Fibroblast of skin of scalp (primary cell): ENCODE results near the gene PCSK5.
"Not testable (repeated sequence)": the region's sequence is repeated elsewhere in the genome, so short reads cannot be mapped to it uniquely, and the experiment has no call there.

Experiments
- DNase-seq: peaks from one replicate; pipeline ENCODE4 v3.0.0-alpha.2; 2013

PCSK5 gene

GRCh38 chr9:76269789-76270188 is 379.3 kb downstream of the PCSK5 start:
- peak; percentile 18 for DNase-seq

GRCh38 chr9:76271755-76272154 is 381.3 kb downstream of the PCSK5 start:
- DNase-seq, result peak; percentile 17

- no peak for DNase-seq
Observed at GRCh38 chr9:76289042-76289441, 398.6 kb downstream of the PCSK5 start.

- DNase-seq, result no peak
Observed at GRCh38 chr9:76289703-76290102, 399.2 kb downstream of the PCSK5 start.

- DNase-seq, result no peak
Observed at GRCh38 chr9:76290555-76290954, 400.1 kb downstream of the PCSK5 start.

GRCh38 chr9:76292246-76292645 is 401.8 kb downstream of the PCSK5 start:
- no peak for DNase-seq

GRCh38 chr9:76292658-76293057 is 402.2 kb downstream of the PCSK5 start:
- no peak for DNase-seq

GRCh38 chr9:76294301-76294700 is 403.8 kb downstream of the PCSK5 start:
- DNase-seq, result no peak

- DNase-seq, result no peak
Observed at GRCh38 chr9:76296561-76297310, 406.3 kb downstream of the PCSK5 start.

GRCh38 chr9:76297721-76298239 is 407.3 kb downstream of the PCSK5 start:
- peak; percentile 46 for DNase-seq

GRCh38 chr9:76298521-76299144 is 408.2 kb downstream of the PCSK5 start:
- peak; percentile 15 for DNase-seq

GRCh38 chr9:76302543-76302942 is 412.1 kb downstream of the PCSK5 start:
- DNase-seq, result no peak

- peak; percentile 63 for DNase-seq
Observed at GRCh38 chr9:76302947-76303550, 412.6 kb downstream of the PCSK5 start.

GRCh38 chr9:76307047-76307446 is 416.6 kb downstream of the PCSK5 start:
- not testable (repeated sequence) for DNase-seq

GRCh38 chr9:76310577-76310976 is 420.1 kb downstream of the PCSK5 start:
- no peak for DNase-seq

GRCh38 chr9:76310991-76311390 is 420.5 kb downstream of the PCSK5 start:
- DNase-seq, result no peak

GRCh38 chr9:76311537-76311936 is 421.1 kb downstream of the PCSK5 start:
- no peak for DNase-seq

GRCh38 chr9:76313771-76314170 is 423.3 kb downstream of the PCSK5 start:
- no peak for DNase-seq

- no peak for DNase-seq
Observed at GRCh38 chr9:76314321-76314720, 423.8 kb downstream of the PCSK5 start.

- DNase-seq, result no peak
Observed at GRCh38 chr9:76316069-76316468, 425.6 kb downstream of the PCSK5 start.

GRCh38 chr9:76319466-76319865 is 429.0 kb downstream of the PCSK5 start:
- DNase-seq, result not testable (repeated sequence)

GRCh38 chr9:76321195-76321828 is 430.8 kb downstream of the PCSK5 start:
- DNase-seq, result peak; percentile 77

- peak; percentile 7 for DNase-seq
Observed at GRCh38 chr9:76322810-76323209, 432.3 kb downstream of the PCSK5 start.
